ENCODE measurements around the gene CDKAL1. TPM values are rescaled to one million over a fixed set of nuclear protein-coding genes. Genes with fewer than 3 reads are reported as not detected.

Gene CDKAL1
- total and polyA plus RNA-seq, 2 of the 8 experiments (the other 6 are each of a cell fraction or from before 2014, with no cell fraction given): 8.4 to 24.6 TPM

DNA sequence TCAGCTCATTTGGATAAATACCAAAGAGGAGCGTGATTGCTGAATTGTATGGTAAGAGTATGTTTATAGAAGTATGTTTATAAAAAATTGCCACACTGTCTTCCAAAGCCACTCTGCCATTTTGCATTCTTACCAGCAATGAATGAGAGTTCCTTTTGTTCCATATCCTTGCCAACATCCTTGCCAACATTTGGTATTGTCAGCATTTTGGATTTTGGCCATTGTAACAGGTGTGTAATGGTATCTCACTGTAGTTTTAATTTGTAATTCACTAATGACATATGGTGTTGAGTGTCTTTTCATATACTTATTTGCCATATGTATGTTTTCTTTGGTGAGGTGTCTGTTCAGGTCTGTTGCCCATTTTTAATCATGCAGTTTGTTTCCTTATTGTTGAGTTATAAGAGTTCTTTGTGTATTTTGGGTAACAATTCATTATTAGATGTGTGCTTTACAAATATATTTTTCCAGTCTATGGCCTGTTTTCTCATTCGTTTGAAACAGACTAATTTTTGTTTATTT, 539.1 kb downstream of the CDKAL1 start:
- ChIA-PET CTCF (ENCODE audit: partially characterized antibody) (no interaction called here), POLR2A (ENCODE audit: partially characterized antibody) (no interaction called here)
- H2BK20ac ChIP-seq (ENCODE audit: low read length): no peak overlapping the region
- peaks cover 0 to 1% (median under 1%) of the 10 kb centered on the region in 4 experiments; a peak in 4 of 7 replicates for H3K4me1 ChIP-seq (replicated peaks in 1 of 4; ENCODE audit: control insufficient read depth in 3 of 4, insufficient read depth in 4 of 4, low read length in 3 of 4)
- no peak overlapping the region for H3K23ac ChIP-seq (ENCODE audit: insufficient read length)
- H3K9me3 ChIP-seq (ENCODE audit: insufficient read depth in 2 of 2, low read depth in 1 of 2, low read length in 1 of 2): no peaks in the 10 kb centered on the region; a peak in 1 of 4 replicates
- H2AFZ ChIP-seq (ENCODE audit: low read length): no peak overlapping the region
- H4K20me1 ChIP-seq (replicated peaks in 1 of 2; ENCODE audit: control insufficient read depth in 1 of 2, insufficient read depth in 2 of 2, low read length in 2 of 2): no peaks in the 10 kb centered on the region
- H4K5ac ChIP-seq (ENCODE audit: insufficient read length, low read depth, low read length): no peak overlapping the region
- FAIRE-seq (no peak), DNase-seq (ENCODE audit: low read depth in 1 of 2, low spot score in 2 of 2) (no peak)
- H3K9ac ChIP-seq (replicated peaks in 1 of 4; ENCODE audit: extremely low read depth in 1 of 4, low read depth in 3 of 4, low read length in 3 of 4): no peak overlapping the region
- H3K79me2 ChIP-seq (ENCODE audit: control insufficient read depth in 1 of 2, insufficient read depth in 2 of 2, low read length in 2 of 2): no peaks in the 10 kb centered on the region
- H3K14ac ChIP-seq (ENCODE audit: insufficient read length): no peak overlapping the region
- H2BK120ac ChIP-seq (replicated peaks; ENCODE audit: low read depth, low read length): no peak overlapping the region
- no peak overlapping the region for H4K91ac ChIP-seq (replicated peaks; ENCODE audit: insufficient read length, low read length)
- H3K27ac ChIP-seq (ENCODE audit: low read depth, low read length): no peak overlapping the region
- no peak overlapping the region for H3K56ac ChIP-seq (replicated peaks; ENCODE audit: insufficient read length, low read depth, low read length)
- H3K36me3 ChIP-seq (ENCODE audit: control insufficient read depth in 2 of 4, insufficient read depth in 4 of 4, low read length in 3 of 4): no peaks in the 10 kb centered on the region; a peak in 1 of 8 replicates
- H3K4ac ChIP-seq (replicated peaks; ENCODE audit: insufficient read length, low read depth, low read length): no peak overlapping the region
- H2AK5ac ChIP-seq (ENCODE audit: low read depth, low read length): no peak overlapping the region
- H3K79me1 ChIP-seq (ENCODE audit: low read depth, low read length): no peaks in the 10 kb centered on the region
- no peak overlapping the region for H4K8ac ChIP-seq (ENCODE audit: extremely low read depth, insufficient read depth, low read length)
- 89% methylated on average over 2 of the region's 2 CpGs; no CpG with 5 or more reads in 1 of the 2 experiments for WGBS, 2 experiments (ENCODE audit: extremely low coverage in 1 of 2, insufficient coverage in 1 of 2, insufficient read length in 1 of 2, insufficient replicate concordance in 2 of 2, low coverage in 1 of 2, low lambda C conversion rate in 2 of 2, missing lambda C conversion rate in 1 of 2)
- H3K18ac ChIP-seq (ENCODE audit: extremely low read depth, low read length): no peak overlapping the region
- H3K27me3 ChIP-seq (replicated peaks in 1 of 4; ENCODE audit: control insufficient read depth in 3 of 4, extremely low read depth in 1 of 4, insufficient read depth in 3 of 4, low read length in 3 of 4): no peaks in the 10 kb centered on the region
- H2BK12ac ChIP-seq (ENCODE audit: low read depth, low read length): no peak overlapping the region
- no peak overlapping the region for H3K4me3 ChIP-seq (ENCODE audit: extremely low read depth in 1 of 4, insufficient read depth in 2 of 4, low read depth in 3 of 4, low read length in 4 of 4)
- H2BK5ac ChIP-seq (ENCODE audit: low read depth, low read length): no peak overlapping the region
- H3K23me2 ChIP-seq (ENCODE audit: low read depth, low read length): no peaks in the 10 kb centered on the region
- no peak overlapping the region for H2BK15ac ChIP-seq (ENCODE audit: low read length)
- no peak overlapping the region for H3K4me2 ChIP-seq (ENCODE audit: insufficient read depth in 1 of 2, low read depth in 2 of 2, low read length in 2 of 2)
- TF ChIP-seq TAF7 (optimal IDR thresholded peaks at IDR 0.05; ENCODE audit: borderline replicate concordance, low read depth, low read length): no peak
- TF ChIP-seq, protein P1, sequence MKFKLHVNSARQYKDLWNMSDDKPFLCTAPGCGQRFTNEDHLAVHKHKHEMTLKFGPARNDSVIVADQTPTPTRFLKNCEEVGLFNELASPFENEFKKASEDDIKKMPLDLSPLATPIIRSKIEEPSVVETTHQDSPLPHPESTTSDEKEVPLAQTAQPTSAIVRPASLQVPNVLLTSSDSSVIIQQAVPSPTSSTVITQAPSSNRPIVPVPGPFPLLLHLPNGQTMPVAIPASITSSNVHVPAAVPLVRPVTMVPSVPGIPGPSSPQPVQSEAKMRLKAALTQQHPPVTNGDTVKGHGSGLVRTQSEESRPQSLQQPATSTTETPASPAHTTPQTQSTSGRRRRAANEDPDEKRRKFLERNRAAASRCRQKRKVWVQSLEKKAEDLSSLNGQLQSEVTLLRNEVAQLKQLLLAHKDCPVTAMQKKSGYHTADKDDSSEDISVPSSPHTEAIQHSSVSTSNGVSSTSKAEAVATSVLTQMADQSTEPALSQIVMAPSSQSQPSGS (IDR thresholded peaks at IDR 0.05; ENCODE audit: low read length): no peak
- no peak for TF ChIP-seq RFX5 (IDR thresholded peaks at IDR 0.05; ENCODE audit: borderline replicate concordance, low read depth, low read length)
- TF ChIP-seq CBX8 (IDR thresholded peaks at IDR 0.05; ENCODE audit: borderline replicate concordance, low read depth, low read length): no peak
- no peak for TF ChIP-seq SP4 (IDR thresholded peaks at IDR 0.05; ENCODE audit: low read length)
- no peak for TF ChIP-seq EP300 (IDR thresholded peaks at IDR 0.05; ENCODE audit: borderline replicate concordance in 1 of 2, low read depth in 2 of 2, low read length in 2 of 2)
- TF ChIP-seq TEAD4 (IDR thresholded peaks at IDR 0.05; ENCODE audit: low read depth, low read length): no peak
- no peak for TF ChIP-seq CEBPB (IDR thresholded peaks at IDR 0.05; ENCODE audit: low read depth, low read length)
- TF ChIP-seq YY1 (IDR thresholded peaks at IDR 0.05; ENCODE audit: low read depth, low read length): no peak
- TF ChIP-seq JUN (IDR thresholded peaks at IDR 0.05; ENCODE audit: low read depth, low read length): no peak
- no peak for TF ChIP-seq HDAC2 (IDR thresholded peaks at IDR 0.05; ENCODE audit: borderline replicate concordance in 1 of 2, low read depth in 2 of 2, low read length in 2 of 2)
- TF ChIP-seq SP2 (IDR thresholded peaks at IDR 0.05; ENCODE audit: low read length): no peak
- TF ChIP-seq CREB1 (IDR thresholded peaks at IDR 0.05): no peak
- no peak for TF ChIP-seq POLR2A (IDR thresholded peaks at IDR 0.05; ENCODE audit: control extremely low read depth in 1 of 2, low read depth in 2 of 2, low read length in 2 of 2)

Measured in H1 (cell line).